ENCODE results near the gene CCR5AS.

CCR5AS gene

GRCh38 chr3:46454209-46454595 lies 47.3 kb upstream of the CCR5AS start:
- Histone ChIP-seq H3K79me2 (ENCODE audit: insufficient read depth) (no peaks in the 10 kb centered on the region), H3K9ac (no peak overlapping the region), H3K36me3 (ENCODE audit: low read depth) (no peaks in the 10 kb centered on the region), H4K20me1 (ENCODE audit: insufficient read depth) (no peaks in the 10 kb centered on the region), H3K27me3 (replicated peaks; ENCODE audit: insufficient read depth) (peaks cover 67% of the 10 kb centered on the region), H2AFZ (no peak overlapping the region), H3F3A (ENCODE audit: insufficient read depth) (no peaks in the 10 kb centered on the region), H3K9me3 (ENCODE audit: low read depth) (no peaks in the 10 kb centered on the region), H3K9me2 (ENCODE audit: insufficient read depth) (no peaks in the 10 kb centered on the region), H3K4me1 (ENCODE audit: insufficient read depth) (no peaks in the 10 kb centered on the region), H3K4me2 (ENCODE audit: unreplicated experiment) (no peak overlapping the region), H3K4me3 (no peak overlapping the region), H3K27ac (no peak overlapping the region)
- no peak for DNase-seq
- TF ChIP-seq EZH2 (IDR thresholded peaks at IDR 0.05; ENCODE audit: insufficient read depth, poor library complexity, severe bottlenecking) (no peak), EZH2phosphoT487 (IDR thresholded peaks at IDR 0.05; ENCODE audit: insufficient read depth, low read depth) (no peak)
- in situ Hi-C loops (cut with MboI): no loop called here
- WGBS, 2 experiments (ENCODE audit: low coverage in 1 of 2, low lambda C conversion rate in 2 of 2, missing lambda C conversion rate in 2 of 2): 25 to 33% methylated on average over 3 of the region's 3 CpGs

- H3K4me1 ChIP-seq (ENCODE audit: insufficient read depth): no peaks in the 10 kb centered on the region
- TF ChIP-seq EZH2phosphoT487 (IDR thresholded peaks at IDR 0.05; ENCODE audit: insufficient read depth, low read depth) (no peak), EZH2 (IDR thresholded peaks at IDR 0.05; ENCODE audit: insufficient read depth, poor library complexity, severe bottlenecking) (no peak)
- H3K4me2 ChIP-seq (ENCODE audit: unreplicated experiment): no peak overlapping the region
- no peaks in the 10 kb centered on the region for H3F3A ChIP-seq (ENCODE audit: insufficient read depth)
- H2AFZ ChIP-seq: no peak overlapping the region
- peaks cover 61% of the 10 kb centered on the region for H3K27me3 ChIP-seq (replicated peaks; ENCODE audit: insufficient read depth)
- no peak overlapping the region for H3K9ac ChIP-seq
- H4K20me1 ChIP-seq (ENCODE audit: insufficient read depth): no peaks in the 10 kb centered on the region
- H3K4me3 ChIP-seq: no peak overlapping the region
- no peak for DNase-seq
- no peak overlapping the region for H3K27ac ChIP-seq
- WGBS, 2 experiments (ENCODE audit: low coverage in 1 of 2, low lambda C conversion rate in 2 of 2, missing lambda C conversion rate in 2 of 2): 42 to 48% methylated on average over 7 of the region's 7 CpGs
- H3K9me3 ChIP-seq (ENCODE audit: low read depth): no peaks in the 10 kb centered on the region
- H3K79me2 ChIP-seq (ENCODE audit: insufficient read depth): no peaks in the 10 kb centered on the region
- H3K36me3 ChIP-seq (ENCODE audit: low read depth): no peaks in the 10 kb centered on the region
- H3K9me2 ChIP-seq (ENCODE audit: insufficient read depth): no peaks in the 10 kb centered on the region
- in situ Hi-C loops (cut with MboI): no loop called here
These were observed 46.8 kb upstream of the CCR5AS start for GRCh38 chr3:46453526-46454208.

GRCh38 chr3:46449755-46450552 lies 43.1 kb upstream of the CCR5AS start:
- WGBS, 2 experiments (ENCODE audit: low coverage in 1 of 2, low lambda C conversion rate in 2 of 2, missing lambda C conversion rate in 2 of 2): 45 to 48% methylated on average over 14 of the region's 14 CpGs
- Histone ChIP-seq H3K36me3 (ENCODE audit: low read depth) (no peaks in the 10 kb centered on the region), H3K79me2 (ENCODE audit: insufficient read depth) (no peaks in the 10 kb centered on the region), H3K4me3 (no peak overlapping the region), H3K27me3 (replicated peaks; ENCODE audit: insufficient read depth) (peaks cover 46% of the 10 kb centered on the region), H3F3A (ENCODE audit: insufficient read depth) (no peaks in the 10 kb centered on the region), H4K20me1 (ENCODE audit: insufficient read depth) (no peaks in the 10 kb centered on the region; the same call in 1 of the 2 replicates), H3K27ac (no peak overlapping the region), H3K9me2 (ENCODE audit: insufficient read depth) (no peaks in the 10 kb centered on the region), H3K9ac (no peak overlapping the region), H2AFZ (no peak overlapping the region), H3K4me1 (ENCODE audit: insufficient read depth) (no peaks in the 10 kb centered on the region), H3K9me3 (ENCODE audit: low read depth) (no peaks in the 10 kb centered on the region), H3K4me2 (ENCODE audit: unreplicated experiment) (no peak overlapping the region)
- TF ChIP-seq EZH2phosphoT487 (IDR thresholded peaks at IDR 0.05; ENCODE audit: insufficient read depth, low read depth): no peak
- TF ChIP-seq EZH2 (IDR thresholded peaks at IDR 0.05; ENCODE audit: insufficient read depth, poor library complexity, severe bottlenecking): no peak
- in situ Hi-C loops (cut with MboI): no loop called here
- peak; percentile 45 for DNase-seq

DNA sequence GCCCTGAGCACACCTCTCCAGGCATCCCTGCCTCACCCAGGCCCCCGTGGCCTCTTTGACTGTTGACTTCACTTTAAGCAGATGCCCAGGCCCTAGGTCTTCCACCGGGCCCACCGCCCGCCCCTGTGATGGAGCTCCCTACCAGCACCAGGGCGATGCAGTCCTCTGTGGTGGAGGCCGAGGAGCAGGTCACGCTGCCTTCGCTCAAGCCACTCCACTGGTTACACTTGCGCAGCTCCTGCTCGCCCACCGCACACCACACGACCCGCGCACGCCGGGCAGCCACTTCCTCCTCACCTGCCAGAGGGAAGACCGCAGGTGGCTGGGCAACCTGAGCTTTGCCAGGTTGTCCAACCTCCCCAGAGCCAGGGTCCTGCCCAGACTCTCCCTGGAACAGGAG lies 41.9 kb upstream of the CCR5AS start:
- Histone ChIP-seq H3K27me3 (replicated peaks; ENCODE audit: insufficient read depth) (peaks cover 39% of the 10 kb centered on the region), H3K4me3 (no peak overlapping the region), H3K4me1 (ENCODE audit: insufficient read depth) (no peaks in the 10 kb centered on the region), H3K36me3 (ENCODE audit: low read depth) (no peaks in the 10 kb centered on the region), H3K79me2 (ENCODE audit: insufficient read depth) (no peaks in the 10 kb centered on the region), H3K9me2 (ENCODE audit: insufficient read depth) (no peaks in the 10 kb centered on the region), H3K4me2 (ENCODE audit: unreplicated experiment) (no peak overlapping the region), H2AFZ (no peak overlapping the region), H3F3A (ENCODE audit: insufficient read depth) (no peaks in the 10 kb centered on the region), H3K27ac (no peak overlapping the region), H3K9me3 (ENCODE audit: low read depth) (no peaks in the 10 kb centered on the region), H4K20me1 (ENCODE audit: insufficient read depth) (no peaks in the 10 kb centered on the region; the same call in 1 of the 2 replicates), H3K9ac (no peak overlapping the region)
- WGBS, 2 experiments (ENCODE audit: low coverage in 1 of 2, low lambda C conversion rate in 2 of 2, missing lambda C conversion rate in 2 of 2): 75 to 83% methylated on average over 17 of the region's 17 CpGs
- in situ Hi-C loops (cut with MboI): no loop called here
- DNase-seq: no peak
- no peak for TF ChIP-seq EZH2 (IDR thresholded peaks at IDR 0.05; ENCODE audit: insufficient read depth, poor library complexity, severe bottlenecking)
- TF ChIP-seq EZH2phosphoT487 (IDR thresholded peaks at IDR 0.05; ENCODE audit: insufficient read depth, low read depth): no peak

All from GM23248 (cell line).